Right atrium auricular region (tissue), 2 donors: ENCODE data around the gene NDUFB2. TPM values are rescaled to one million over a fixed set of nuclear protein-coding genes. Genes with fewer than 3 reads are reported as not detected.
"Not testable (repeated sequence)": the region's sequence is repeated elsewhere in the genome, so short reads cannot be mapped to it uniquely, and the experiment has no call there.

Experiments
- DNase-seq: peaks from one replicate; pipeline ENCODE4 v3.0.0-alpha.2; 2019; ENCODE audit warnings: low spot score
- H3K27ac ChIP-seq, 2 donors: fragments of 200-600 bp; sonication (generic); 1 replicate in 1 of 2; 2 replicates in 1 of 2; pipeline ENCODE4 v1.5.1; 2016 to 2019
- H3K27me3 ChIP-seq, 2 donors: fragments of 200-600 bp; sonication (generic); one replicate each; pipeline versions ENCODE4 v1.5.1 to v1.6.0; 2017 to 2019
- H3K36me3 ChIP-seq: fragments of 200-600 bp; sonication (generic); one replicate; pipeline ENCODE4 v1.5.1; 2016
- H3K4me1 ChIP-seq, 2 donors: fragments of 200-600 bp; sonication (generic); one replicate each; pipeline versions ENCODE4 v1.5.1 to v1.6.0; 2017 to 2019
- H3K4me3 ChIP-seq, 2 donors: fragments of 200-600 bp; sonication (generic); 1 replicate in 1 of 2; 2 replicates in 1 of 2; pipeline ENCODE4 v1.5.1; 2017 to 2019; ENCODE audit warnings: mild to moderate bottlenecking in 1 of 2, moderate library complexity in 1 of 2
- H3K9me3 ChIP-seq, 2 donors: fragments of 200-600 bp; sonication (generic); one replicate each; pipeline ENCODE4 v1.5.1; 2019
- CTCF ChIP-seq, 2 donors: fragments of 200-600 bp; sonication (generic); IDR thresholded peaks; one replicate each; pipeline ENCODE4 v1.5.1; 2019; ENCODE audit warnings: antibody characterized with exemption in 2 of 2
- total RNA-seq, 2 donors: library from RNA; depleted of rRNA; stranded (reverse); fragments of >200 nt; gene quantifications; one replicate each; pipeline ENCODE4 v1.1.0, GENCODE V29; 2016

Gene NDUFB2
- total RNA-seq, 2 donors from 2014 or later: 397 to 767 TPM

DNA sequence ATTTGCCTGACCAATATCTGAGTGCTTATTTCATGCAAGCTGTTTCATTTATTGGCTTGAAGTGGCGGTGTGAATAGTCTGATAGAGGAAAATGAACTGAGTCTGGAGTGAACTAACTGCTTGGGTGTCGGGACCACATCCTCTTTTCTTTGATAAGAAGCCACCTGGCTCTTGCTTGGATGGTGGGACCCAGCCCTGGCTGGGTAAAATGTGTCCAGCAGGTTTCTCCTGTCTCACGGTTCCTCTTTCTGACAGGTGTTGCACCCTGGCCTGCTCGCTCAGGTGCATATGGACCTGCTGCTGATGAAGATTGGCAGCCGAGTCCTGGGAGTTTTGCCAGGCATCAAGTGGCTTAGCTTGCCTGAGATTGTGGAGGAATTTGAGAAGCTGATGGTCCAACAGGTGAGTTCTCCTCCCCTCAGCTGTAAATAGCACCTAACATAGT is 22.1 kb upstream of the NDUFB2 start:
- DNase-seq: no peak
- peaks cover 0 to 25% of the 10 kb centered on the region in 2 donors for H3K4me1 ChIP-seq
- no peaks in the 10 kb centered on the region for H3K27me3 ChIP-seq
- H3K4me3 ChIP-seq: no peak overlapping the region
- H3K9me3 ChIP-seq: no peaks in the 10 kb centered on the region
- TF ChIP-seq CTCF (IDR thresholded peaks at IDR 0.05): no peak
- H3K36me3 ChIP-seq: peaks cover 5% of the 10 kb centered on the region
- peak overlapping the region; percentile 73 to 82 for H3K27ac ChIP-seq

DNA sequence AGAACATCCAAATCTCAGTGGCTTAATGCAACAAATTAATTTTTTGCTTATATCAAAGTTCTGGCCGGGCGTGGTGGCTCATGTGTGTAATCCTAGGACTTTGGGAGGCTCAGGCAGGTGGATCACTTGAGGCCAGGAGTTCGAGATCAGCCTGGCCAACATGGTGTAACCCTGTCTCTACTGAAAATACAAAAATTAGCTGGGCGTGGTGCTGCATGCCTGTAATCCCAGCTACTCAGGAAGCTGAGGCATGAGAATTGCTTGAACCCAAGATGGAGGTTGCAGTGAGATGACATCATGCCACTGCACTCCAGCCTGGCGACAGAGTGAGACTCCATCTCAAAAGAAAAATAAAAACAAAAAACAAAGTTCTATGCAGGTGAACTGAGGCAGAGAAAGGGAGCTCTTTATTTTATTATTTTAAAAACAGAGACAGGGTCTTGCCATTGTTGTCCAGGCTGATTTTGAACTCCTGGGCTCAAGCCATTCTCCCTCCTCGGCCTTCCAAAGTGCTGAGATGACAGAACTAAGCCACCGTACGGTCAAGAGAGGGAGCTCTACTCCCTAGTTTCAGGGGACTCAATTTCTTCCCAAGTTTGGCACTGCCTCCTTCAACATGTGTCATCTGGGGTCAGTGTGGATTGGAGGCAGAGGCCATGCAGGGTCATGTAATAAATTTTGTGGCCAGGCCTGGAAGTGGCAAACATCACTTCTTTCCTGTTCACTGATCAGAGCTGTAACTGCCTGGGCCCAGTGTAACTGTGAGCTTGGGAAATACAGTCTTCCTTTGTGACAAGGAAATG is 21.4 kb upstream of the NDUFB2 start:
- peaks cover 0 to 25% of the 10 kb centered on the region in 2 donors for H3K4me1 ChIP-seq
- no peaks in the 10 kb centered on the region for H3K9me3 ChIP-seq
- H3K4me3 ChIP-seq: no peak overlapping the region
- peaks cover 5% of the 10 kb centered on the region for H3K36me3 ChIP-seq
- no peaks in the 10 kb centered on the region for H3K27me3 ChIP-seq
- peak in 1 of 2 donors; percentile 59 for TF ChIP-seq CTCF (IDR thresholded peaks at IDR 0.05)
- DNase-seq: no peak
- no peak overlapping the region for H3K27ac ChIP-seq

DNA sequence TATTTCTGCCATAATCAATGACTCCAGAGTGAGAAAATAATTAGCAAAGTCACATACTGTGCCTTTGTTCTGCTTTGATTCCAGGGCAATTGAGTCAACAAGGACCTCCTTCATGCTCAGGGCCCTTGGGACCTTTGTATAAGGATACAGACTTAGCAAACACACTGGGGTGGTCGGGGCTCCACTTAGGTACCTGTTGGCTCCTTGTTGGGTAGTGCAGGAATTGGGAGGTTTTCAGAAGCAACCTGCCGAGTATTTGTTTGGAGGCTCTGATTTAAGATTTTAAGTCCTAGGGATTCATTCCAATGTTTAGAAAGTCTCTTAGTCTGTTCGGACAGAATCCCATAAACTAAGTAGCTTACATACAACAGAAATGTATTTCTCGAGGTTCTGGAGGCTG is 20.8 kb upstream of the NDUFB2 start:
- H3K9me3 ChIP-seq: no peaks in the 10 kb centered on the region
- no peak overlapping the region for H3K4me3 ChIP-seq
- TF ChIP-seq CTCF (IDR thresholded peaks at IDR 0.05): no peak
- peaks cover 0 to 25% of the 10 kb centered on the region in 2 donors for H3K4me1 ChIP-seq
- H3K27ac ChIP-seq: no peak overlapping the region
- peaks cover 11% of the 10 kb centered on the region for H3K36me3 ChIP-seq
- DNase-seq: no peak
- H3K27me3 ChIP-seq: no peaks in the 10 kb centered on the region

DNA sequence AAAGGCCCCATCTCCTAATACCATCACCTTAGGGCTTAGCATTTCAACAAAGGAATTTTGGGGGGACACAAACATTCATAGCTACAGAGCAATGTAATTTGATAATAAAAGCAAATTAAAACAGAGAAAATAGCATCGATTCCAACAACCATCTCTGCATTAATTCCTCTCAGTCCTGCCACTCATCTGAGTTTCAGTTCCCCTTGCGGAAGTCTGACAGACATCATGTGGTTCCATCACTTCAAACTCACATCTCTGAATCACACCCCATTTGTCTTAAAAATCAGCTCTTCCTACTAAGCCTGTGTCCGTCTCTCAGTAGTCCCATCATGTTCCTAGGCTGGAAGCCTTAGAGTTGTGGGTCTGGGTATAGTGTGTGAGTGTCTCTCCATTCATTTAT is 20.2 kb upstream of the NDUFB2 start:
- no peak overlapping the region for H3K4me3 ChIP-seq
- H3K27me3 ChIP-seq: no peaks in the 10 kb centered on the region

DNA sequence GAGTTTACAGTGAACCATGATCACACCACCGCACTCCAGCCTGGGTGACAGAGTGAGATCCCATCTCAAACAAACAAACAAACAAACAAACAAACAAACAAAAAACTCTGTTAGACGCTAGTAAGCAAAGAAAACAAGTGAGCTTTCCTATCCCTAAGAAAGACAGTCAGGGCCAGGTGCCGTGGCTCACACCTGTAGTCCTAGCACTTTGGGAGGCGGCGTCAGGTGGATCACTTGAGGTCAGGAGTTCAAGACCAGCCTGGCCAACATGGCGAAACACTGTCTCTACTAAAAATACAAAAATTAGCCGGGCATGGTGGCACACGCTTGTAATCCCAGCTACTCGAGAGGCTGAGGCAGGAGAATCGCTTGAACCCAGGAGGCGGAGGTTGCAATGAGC is 19.6 kb upstream of the NDUFB2 start:
- H3K4me1 ChIP-seq: peaks cover 0 to 24% of the 10 kb centered on the region in 2 donors
- not testable (repeated sequence) for H3K27me3 ChIP-seq, H3K9me3 ChIP-seq, H3K27ac ChIP-seq, DNase-seq, H3K4me3 ChIP-seq
- H3K36me3 ChIP-seq: peaks cover 17% of the 10 kb centered on the region

More for the DNA sequence above, 20.2 kb upstream of the NDUFB2 start:
- H3K36me3 ChIP-seq: peaks cover 15% of the 10 kb centered on the region
- no peaks in the 10 kb centered on the region for H3K9me3 ChIP-seq
- no peak for TF ChIP-seq CTCF (IDR thresholded peaks at IDR 0.05)
- no peak overlapping the region for H3K27ac ChIP-seq
- H3K4me1 ChIP-seq: peaks cover 0 to 25% of the 10 kb centered on the region in 2 donors
- no peak for DNase-seq

- H3K27me3 ChIP-seq: no peaks in the 10 kb centered on the region
- H3K4me1 ChIP-seq: peaks cover 0 to 18% of the 10 kb centered on the region in 2 donors
- no peak for TF ChIP-seq CTCF (IDR thresholded peaks at IDR 0.05)
- H3K4me3 ChIP-seq: no peak overlapping the region
- H3K27ac ChIP-seq: no peak overlapping the region
- H3K36me3 ChIP-seq: peaks cover 22% of the 10 kb centered on the region
- DNase-seq: no peak
- H3K9me3 ChIP-seq: no peaks in the 10 kb centered on the region
These were observed 19.0 kb upstream of the NDUFB2 start for GRCh38 chr7:140677496-140677895.
